ENCODE data around the gene OR4Q3.
"Not testable (repeated sequence)": the region's sequence is repeated elsewhere in the genome, so short reads cannot be mapped to it uniquely, and the experiment has no call there.

DNA sequence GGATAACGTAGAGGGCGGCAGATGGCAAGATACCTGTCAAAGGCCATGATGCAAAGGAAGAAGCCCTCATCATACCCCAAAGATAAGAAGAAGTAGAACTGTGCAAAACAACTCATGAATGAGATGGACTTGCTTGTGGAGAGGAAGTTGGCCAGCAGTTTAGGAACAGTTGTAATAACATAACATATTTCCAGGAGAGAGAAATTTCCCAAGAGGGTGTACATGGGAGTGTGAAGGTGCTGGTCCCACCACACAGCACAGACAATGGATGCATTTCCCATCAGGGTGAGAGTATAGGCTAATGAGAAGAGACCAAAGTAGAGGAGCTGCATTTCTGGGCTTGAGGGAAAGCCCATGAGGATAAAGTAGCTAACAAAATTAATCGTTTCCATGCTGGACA, 9.5 kb upstream of the OR4Q3 start:
- TF ChIP-seq, protein P1, sequence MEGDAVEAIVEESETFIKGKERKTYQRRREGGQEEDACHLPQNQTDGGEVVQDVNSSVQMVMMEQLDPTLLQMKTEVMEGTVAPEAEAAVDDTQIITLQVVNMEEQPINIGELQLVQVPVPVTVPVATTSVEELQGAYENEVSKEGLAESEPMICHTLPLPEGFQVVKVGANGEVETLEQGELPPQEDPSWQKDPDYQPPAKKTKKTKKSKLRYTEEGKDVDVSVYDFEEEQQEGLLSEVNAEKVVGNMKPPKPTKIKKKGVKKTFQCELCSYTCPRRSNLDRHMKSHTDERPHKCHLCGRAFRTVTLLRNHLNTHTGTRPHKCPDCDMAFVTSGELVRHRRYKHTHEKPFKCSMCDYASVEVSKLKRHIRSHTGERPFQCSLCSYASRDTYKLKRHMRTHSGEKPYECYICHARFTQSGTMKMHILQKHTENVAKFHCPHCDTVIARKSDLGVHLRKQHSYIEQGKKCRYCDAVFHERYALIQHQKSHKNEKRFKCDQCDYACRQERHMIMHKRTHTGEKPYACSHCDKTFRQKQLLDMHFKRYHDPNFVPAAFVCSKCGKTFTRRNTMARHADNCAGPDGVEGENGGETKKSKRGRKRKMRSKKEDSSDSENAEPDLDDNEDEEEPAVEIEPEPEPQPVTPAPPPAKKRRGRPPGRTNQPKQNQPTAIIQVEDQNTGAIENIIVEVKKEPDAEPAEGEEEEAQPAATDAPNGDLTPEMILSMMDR (IDR thresholded peaks at IDR 0.05), result not testable (repeated sequence)
- not testable (repeated sequence) for TF ChIP-seq POLR2A (IDR thresholded peaks at IDR 0.05)
